ENCODE data around the gene CARD6. TPM values are rescaled to one million over a fixed set of nuclear protein-coding genes. Genes with fewer than 3 reads are reported as not detected.

The CARD6 gene, protein sequence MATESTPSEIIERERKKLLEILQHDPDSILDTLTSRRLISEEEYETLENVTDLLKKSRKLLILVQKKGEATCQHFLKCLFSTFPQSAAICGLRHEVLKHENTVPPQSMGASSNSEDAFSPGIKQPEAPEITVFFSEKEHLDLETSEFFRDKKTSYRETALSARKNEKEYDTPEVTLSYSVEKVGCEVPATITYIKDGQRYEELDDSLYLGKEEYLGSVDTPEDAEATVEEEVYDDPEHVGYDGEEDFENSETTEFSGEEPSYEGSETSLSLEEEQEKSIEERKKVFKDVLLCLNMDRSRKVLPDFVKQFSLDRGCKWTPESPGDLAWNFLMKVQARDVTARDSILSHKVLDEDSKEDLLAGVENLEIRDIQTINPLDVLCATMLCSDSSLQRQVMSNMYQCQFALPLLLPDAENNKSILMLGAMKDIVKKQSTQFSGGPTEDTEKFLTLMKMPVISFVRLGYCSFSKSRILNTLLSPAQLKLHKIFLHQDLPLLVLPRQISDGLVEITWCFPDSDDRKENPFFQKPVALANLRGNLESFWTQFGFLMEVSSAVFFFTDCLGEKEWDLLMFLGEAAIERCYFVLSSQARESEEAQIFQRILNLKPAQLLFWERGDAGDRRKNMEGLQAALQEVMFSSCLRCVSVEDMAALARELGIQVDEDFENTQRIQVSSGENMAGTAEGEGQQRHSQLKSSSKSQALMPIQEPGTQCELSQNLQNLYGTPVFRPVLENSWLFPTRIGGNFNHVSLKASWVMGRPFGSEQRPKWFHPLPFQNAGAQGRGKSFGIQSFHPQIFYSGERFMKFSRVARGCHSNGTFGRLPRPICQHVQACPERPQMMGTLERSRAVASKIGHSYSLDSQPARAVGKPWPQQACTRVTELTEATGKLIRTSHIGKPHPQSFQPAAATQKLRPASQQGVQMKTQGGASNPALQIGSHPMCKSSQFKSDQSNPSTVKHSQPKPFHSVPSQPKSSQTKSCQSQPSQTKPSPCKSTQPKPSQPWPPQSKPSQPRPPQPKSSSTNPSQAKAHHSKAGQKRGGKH
- 5.7 and 6.3 TPM in 2 replicates for total RNA-seq

DNA sequence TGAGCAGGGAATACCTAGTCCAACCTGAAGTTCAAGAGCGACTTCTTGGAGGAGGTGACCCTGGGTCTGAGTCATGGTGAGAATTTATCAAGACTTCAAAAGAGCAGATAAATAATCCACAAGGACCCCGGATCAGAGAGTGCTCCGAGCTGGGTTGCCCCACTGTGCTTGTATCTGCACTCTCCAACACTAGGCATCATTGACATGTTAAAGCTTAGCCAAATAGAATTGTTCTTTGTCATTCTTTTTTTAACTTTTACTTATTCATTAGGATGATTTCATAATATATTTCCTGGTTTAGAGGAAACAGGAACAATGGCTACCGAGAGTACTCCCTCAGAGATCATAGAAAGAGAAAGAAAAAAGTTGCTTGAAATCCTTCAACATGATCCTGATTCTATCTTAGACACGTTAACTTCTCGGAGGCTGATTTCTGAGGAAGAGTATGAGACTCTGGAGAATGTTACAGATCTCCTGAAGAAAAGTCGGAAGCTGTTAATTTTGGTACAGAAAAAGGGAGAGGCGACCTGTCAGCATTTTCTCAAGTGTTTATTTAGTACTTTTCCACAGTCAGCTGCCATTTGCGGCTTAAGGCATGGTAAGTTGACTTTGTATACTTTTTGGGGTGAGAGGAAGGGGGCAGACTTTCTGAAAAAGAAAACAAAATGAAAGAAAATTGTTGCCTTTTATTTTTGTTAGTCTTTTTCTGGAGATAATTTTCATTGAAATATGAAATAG is at the start of gene CARD6:
TSS of gene CARD6 (plus strand) at position 300 of the 738 bp plus-strand sequence. CDS start at position 316, 16 bp downstream.

DNA sequence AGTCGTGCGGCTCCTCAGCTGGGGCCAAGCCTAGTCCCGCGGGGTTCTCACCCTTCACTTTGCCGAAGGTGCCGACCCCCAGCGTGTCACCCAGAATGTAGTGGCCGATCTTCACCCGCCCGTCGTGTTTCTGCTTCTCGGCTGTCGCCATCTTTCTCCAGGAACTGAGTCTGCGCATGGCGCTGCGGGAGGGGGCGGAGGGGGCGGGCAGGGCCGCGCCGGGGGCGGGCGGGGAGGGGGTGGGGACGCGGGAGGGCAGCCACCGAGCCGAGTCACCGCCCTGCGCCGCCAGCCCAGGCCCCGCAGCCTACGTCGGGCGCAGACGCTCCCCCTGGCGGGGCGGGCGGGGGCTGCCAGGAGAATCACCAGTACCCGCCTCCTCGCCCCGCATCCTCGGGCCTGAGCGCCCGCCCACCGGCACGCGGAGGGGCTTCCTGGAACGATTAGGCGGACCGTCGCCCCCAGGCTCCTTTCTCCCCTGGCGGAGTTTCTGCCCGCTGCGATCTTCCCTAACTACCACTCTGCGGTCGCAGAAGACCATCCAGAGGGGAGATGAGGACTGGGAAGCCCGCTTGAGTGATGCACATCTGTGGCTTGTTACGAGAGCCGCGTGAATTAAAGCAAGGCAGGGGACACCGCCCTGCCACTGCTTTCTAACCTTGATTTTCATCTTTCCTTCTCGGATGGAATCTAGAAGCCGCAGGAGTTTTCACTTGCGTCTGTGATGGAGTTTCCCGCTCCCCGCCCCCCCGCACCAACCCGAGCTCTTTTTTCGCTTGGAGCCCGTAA is 43.0 kb upstream of the CARD6 start, which contains the start of gene PRKAA1:
TSS of gene PRKAA1 (minus strand) at position 363 of the 789 bp plus-strand sequence. CDS start at position 178, 185 bp downstream.

DNA sequence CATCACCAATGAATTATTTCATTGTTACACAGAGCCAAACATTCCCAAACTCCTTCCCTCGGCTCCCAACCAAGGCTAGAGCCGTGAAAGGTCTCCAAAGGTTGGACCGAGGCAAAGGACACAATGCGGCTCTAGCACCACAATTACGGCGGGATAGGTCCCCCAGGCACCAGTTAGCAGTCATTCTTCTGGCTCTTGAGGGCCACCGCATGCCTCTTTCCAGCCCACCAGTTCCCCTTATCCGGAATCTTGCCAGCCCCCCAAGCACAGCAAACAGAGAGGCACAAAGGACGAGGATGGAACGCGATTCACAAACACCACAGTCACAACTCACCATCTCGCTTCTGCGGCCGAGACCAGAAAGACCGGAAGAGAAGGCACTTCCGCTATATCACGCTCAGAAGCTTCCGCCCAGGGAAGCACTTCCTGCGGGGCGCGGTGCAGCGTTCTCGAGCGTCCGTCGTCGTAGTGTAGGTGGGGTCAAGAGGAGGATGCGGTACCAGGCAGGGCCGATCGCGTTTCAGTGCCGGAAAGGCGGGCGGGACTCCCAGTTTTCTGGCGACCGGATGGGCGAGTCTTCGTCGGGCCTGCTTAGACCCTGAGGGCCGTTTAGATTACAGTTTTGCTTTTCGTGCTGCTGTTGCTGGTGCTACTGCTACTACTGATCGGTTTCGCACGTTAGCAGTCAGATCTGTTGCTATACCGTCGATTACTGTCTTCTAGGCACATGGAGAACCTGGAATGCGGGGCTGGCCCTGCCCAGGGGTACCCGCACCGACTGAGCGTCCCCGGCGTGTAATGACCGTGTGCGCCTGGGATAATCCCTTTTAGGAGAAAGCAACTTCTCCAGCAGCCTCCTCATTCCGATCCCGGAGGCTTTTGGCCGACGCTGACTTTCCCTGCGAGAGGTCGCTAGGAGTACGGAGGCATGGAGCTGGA is 6.0 kb upstream of the CARD6 start, which contains the start of gene RPL37:
TSS of gene RPL37 (minus strand) at position 374 of the 939 bp plus-strand sequence. CDS start at position 337, 37 bp downstream.

DNA sequence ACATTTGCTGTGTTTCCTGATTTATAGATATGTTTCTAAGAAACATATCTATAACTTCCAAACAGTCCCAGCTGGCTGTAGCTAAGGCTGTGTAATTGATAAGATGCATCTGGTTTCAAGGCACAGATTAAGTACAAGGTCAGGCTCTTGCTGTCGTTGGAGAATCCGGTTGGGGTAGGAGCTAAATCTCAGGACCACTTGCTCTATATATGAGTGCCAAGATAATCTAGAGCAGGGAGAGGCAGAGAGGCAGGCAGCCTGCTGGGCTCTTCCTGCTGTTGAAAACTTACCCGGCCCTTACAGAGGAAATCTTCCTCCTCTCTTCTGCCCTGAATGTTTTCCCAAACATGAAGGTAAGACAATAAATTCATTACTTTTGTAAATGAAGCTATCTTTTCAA is 68.1 kb downstream of the CARD6 start, which contains the start of gene C7:
TSS of gene C7 (plus strand) at position 234 of the 400 bp plus-strand sequence. CDS start at position 348, 114 bp downstream.

Other genes starting within 250 kb of the CARD6 start
- gene PTGER4, start 161.5 kb upstream of the CARD6 start, total RNA-seq: 6.5 and 28.3 TPM in 2 replicates
- gene TTC33, start 85.4 kb upstream of the CARD6 start, total RNA-seq: 13.0 and 13.7 TPM in 2 replicates
- gene PRKAA1, start 43.0 kb upstream of the CARD6 start, total RNA-seq: 49.9 and 65.3 TPM in 2 replicates
- 77.7 and 213 TPM in 2 replicates for gene RPL37, start 6.1 kb upstream of the CARD6 start, total RNA-seq
- 3.1 and 33.9 TPM in 2 replicates for gene C7, start 68.1 kb downstream of the CARD6 start, total RNA-seq
- gene MROH2B, start 230.0 kb downstream of the CARD6 start, total RNA-seq: not detected in 2 replicates